Liver (tissue), 9 donors: ENCODE results near the gene BSN. TPM values are rescaled to one million over a fixed set of nuclear protein-coding genes. Genes with fewer than 3 reads are reported as not detected.

Source experiments
- DNase-seq: peaks from one replicate; pipeline ENCODE4 v3.0.0-alpha.2; 2017; ENCODE audit warnings: low spot score
- H3K27ac ChIP-seq, 2 donors: one replicate each; pipeline ENCODE4 v1.7.0; 2013; ENCODE audit warnings: inconsistent platforms in 2 of 2, low read length in 2 of 2, control low read depth in 1 of 2, low read depth in 1 of 2, mild to moderate bottlenecking in 1 of 2
- H3K27me3 ChIP-seq, 4 donors: one replicate each; pipeline versions ENCODE4 v1.6.1 to v1.7.0; 2013; ENCODE audit warnings: low read length in 3 of 4, inconsistent platforms in 1 of 4, mild to moderate bottlenecking in 1 of 4, moderate library complexity in 1 of 4; ENCODE audit not compliant: control insufficient read depth in 4 of 4, insufficient read depth in 4 of 4
- H3K36me3 ChIP-seq, 4 donors: one replicate each; pipeline versions ENCODE4 v1.6.1 to v1.7.0; 2013; ENCODE audit warnings: low read length in 3 of 4, mild to moderate bottlenecking in 3 of 4, low read depth in 1 of 4, moderate library complexity in 1 of 4; ENCODE audit not compliant: control insufficient read depth in 4 of 4, insufficient read depth in 3 of 4
- H3K4me1 ChIP-seq, 4 donors: one replicate each; pipeline versions ENCODE4 v1.6.1 to v1.7.0; 2013; ENCODE audit warnings: low read length in 3 of 4, mild to moderate bottlenecking in 3 of 4, moderate library complexity in 1 of 4; ENCODE audit not compliant: control insufficient read depth in 4 of 4, insufficient read depth in 4 of 4
- H3K4me3 ChIP-seq, 3 donors: one replicate each; pipeline versions ENCODE4 v1.6.1 to v1.7.0; 2013; ENCODE audit warnings: low read length in 3 of 3, control low read depth in 1 of 3, low read depth in 1 of 3, mild to moderate bottlenecking in 1 of 3
- H3K9ac ChIP-seq, 2 donors: one replicate each; pipeline ENCODE4 v1.7.0; 2013; ENCODE audit warnings: low read length in 2 of 2, mild to moderate bottlenecking in 2 of 2, moderate library complexity in 2 of 2, control low read depth in 1 of 2, low read depth in 1 of 2
- H3K9me3 ChIP-seq, 4 donors: one replicate each; pipeline versions ENCODE4 v1.6.1 to v1.7.0; 2013; ENCODE audit warnings: low read length in 3 of 4; ENCODE audit not compliant: control insufficient read depth in 4 of 4
- ATF3 ChIP-seq: IDR thresholded peaks from 2 replicates; pipeline ENCODE4 v1.6.1; 2016; ENCODE audit warnings: antibody characterized with exemption
- FOXA1 ChIP-seq: IDR thresholded peaks from 2 replicates; pipeline ENCODE4 v1.6.1; 2016; ENCODE audit warnings: antibody characterized with exemption
- FOXA2 ChIP-seq: IDR thresholded peaks from 2 replicates; pipeline ENCODE4 v1.6.1; 2016; ENCODE audit warnings: antibody characterized with exemption
- GABPA ChIP-seq, 2 donors: IDR thresholded peaks in 1 of 2; conservative IDR thresholded peaks in 1 of 2; 2 replicates each; pipeline ENCODE4 v1.6.1; 2016; ENCODE audit warnings: antibody characterized with exemption in 2 of 2, mild to moderate bottlenecking in 1 of 2, moderate library complexity in 1 of 2
- HNF4A ChIP-seq, 2 donors: conservative IDR thresholded peaks; 2 replicates each; pipeline ENCODE4 v1.6.1; 2016; ENCODE audit warnings: antibody characterized with exemption in 2 of 2, mild to moderate bottlenecking in 2 of 2
- NR2F2 ChIP-seq: IDR thresholded peaks from 2 replicates; pipeline ENCODE4 v1.6.1; 2016; ENCODE audit warnings: antibody characterized with exemption
- RAD21 ChIP-seq, 2 donors: IDR thresholded peaks; 2 replicates each; pipeline ENCODE4 v1.6.1; 2016; ENCODE audit warnings: antibody characterized with exemption in 2 of 2, mild to moderate bottlenecking in 2 of 2
- REST ChIP-seq: IDR thresholded peaks from 2 replicates; pipeline ENCODE4 v1.6.1; 2016; ENCODE audit warnings: antibody characterized with exemption, mild to moderate bottlenecking
- SP1 ChIP-seq: IDR thresholded peaks from 2 replicates; pipeline ENCODE4 v1.6.1; 2018; ENCODE audit warnings: antibody characterized with exemption, mild to moderate bottlenecking
- YY1 ChIP-seq: IDR thresholded peaks from 2 replicates; pipeline ENCODE4 v1.6.1; 2016; ENCODE audit warnings: antibody characterized with exemption, mild to moderate bottlenecking
- ZBTB33 ChIP-seq: IDR thresholded peaks from 2 replicates; pipeline ENCODE4 v1.6.1; 2016; ENCODE audit warnings: antibody characterized with exemption
- WGBS: extraction: QIAGEN DNeasy Blood & Tissue Kit; methylation state at CpG from one replicate; pipeline ENCODE4 v1.1.7; 2013; 5-methylcytosine and 5-hydroxymethylcytosine counted together
- polyA plus RNA-seq, 2 donors: library from polyadenylated mRNA; stranded (reverse) in 1 of 2; unstranded in 1 of 2; fragments of 200-250 nt in 1 of 2; fragments of >200 nt in 1 of 2; fragmentation: Nextera tagmentation in 1 of 2; extraction: Ambion mirVana in 1 of 2; gene quantifications; one replicate each; pipeline versions ENCODE4 v1.2.1 to v1.2.3, GENCODE V29; 2013 to 2015
- total RNA-seq, 2 donors: library from RNA; depleted of rRNA; stranded (reverse); fragments of >200 nt; gene quantifications; one replicate each; pipeline ENCODE4 v1.2.3, GENCODE V29; 2014
- donor health status: healthy.
- donor health status: healthy.
- donor health status: healthy.
- donor health status: healthy.
- donor health status: healthy.

The BSN gene
- total and polyA plus RNA-seq, 4 donors, result 0.32 to 0.67 (median 0.40) TPM

- H3K4me3 ChIP-seq, result no peak overlapping the region
- WGBS, result 82% methylated on average over 7 of the region's 7 CpGs
- no peaks in the 10 kb centered on the region for H3K9me3 ChIP-seq
- H3K4me1 ChIP-seq, result peaks cover 2 to 14% (median 8%) of the 10 kb centered on the region in 4 donors
- H3K36me3 ChIP-seq, result no peaks in the 10 kb centered on the region
- DNase-seq, result no peak
- H3K27me3 ChIP-seq, result no peaks in the 10 kb centered on the region
- H3K9ac ChIP-seq, result no peak overlapping the region
- no peak overlapping the region for H3K27ac ChIP-seq
- TF ChIP-seq ATF3, result no peak
- no peak for TF ChIP-seq YY1
- no peak for TF ChIP-seq REST
- no peak for TF ChIP-seq ZBTB33
- no peak for TF ChIP-seq FOXA1
- no peak for TF ChIP-seq NR2F2
- no peak for TF ChIP-seq GABPA (IDR thresholded peaks at IDR 0.05 in 1 of 2, conservative IDR thresholded peaks at IDR 0.05 in 1 of 2)
- TF ChIP-seq SP1, result no peak
Measured at GRCh38 chr3:49641292-49641691, 87.0 kb downstream of the BSN start.

DNA sequence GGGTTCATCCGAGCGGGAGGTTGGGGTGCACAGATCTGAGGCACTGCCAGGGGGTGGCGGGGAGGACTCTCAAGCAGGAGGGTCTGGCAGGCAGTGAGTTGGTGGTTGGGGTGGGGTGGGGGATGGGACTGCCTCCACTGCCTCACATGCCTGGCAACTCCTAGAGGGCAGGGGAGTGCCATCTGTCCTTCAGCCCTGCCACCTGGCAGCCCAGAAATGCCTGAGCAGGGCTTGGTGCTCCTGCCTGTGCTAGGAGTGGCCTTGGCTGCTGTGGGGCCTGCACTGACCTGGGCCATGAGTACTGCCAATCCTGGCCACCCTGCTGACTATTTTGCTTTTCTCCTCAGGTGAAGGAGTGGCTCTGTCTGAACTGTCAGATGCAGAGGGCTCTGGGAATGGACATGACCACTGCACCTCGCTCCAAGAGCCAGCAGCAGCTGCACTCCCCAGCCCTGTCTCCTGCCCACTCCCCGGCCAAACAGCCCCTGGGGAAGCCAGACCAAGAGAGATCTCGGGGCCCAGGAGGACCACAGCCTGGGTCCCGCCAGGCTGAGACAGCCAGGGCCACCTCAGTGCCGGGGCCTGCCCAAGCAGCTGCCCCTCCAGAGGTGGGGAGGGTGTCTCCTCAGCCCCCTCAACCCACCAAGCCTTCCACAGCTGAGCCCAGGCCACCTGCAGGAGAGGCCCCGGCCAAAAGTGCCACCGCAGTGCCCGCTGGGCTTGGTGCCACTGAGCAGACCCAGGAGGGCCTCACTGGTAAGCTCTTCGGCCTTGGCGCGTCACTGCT, 87.8 kb downstream of the BSN start:
- 93% methylated on average over 14 of the region's 14 CpGs for WGBS
- no peak for TF ChIP-seq SP1
- no peak for TF ChIP-seq RAD21 (IDR thresholded peaks at IDR 0.05)
- TF ChIP-seq GABPA (IDR thresholded peaks at IDR 0.05 in 1 of 2, conservative IDR thresholded peaks at IDR 0.05 in 1 of 2), result no peak
- Histone ChIP-seq H3K36me3 (no peaks in the 10 kb centered on the region), H3K4me3 (no peak overlapping the region), H3K9ac (no peak overlapping the region), H3K27me3 (no peaks in the 10 kb centered on the region), H3K9me3 (no peaks in the 10 kb centered on the region), H3K4me1 (peaks cover 3 to 16% (median 10%) of the 10 kb centered on the region in 4 donors), H3K27ac (no peak overlapping the region)
- no peak for DNase-seq

GRCh38 chr3:49642708-49643145, 88.5 kb downstream of the BSN start:
- H3K27me3 ChIP-seq, result no peaks in the 10 kb centered on the region
- no peak for DNase-seq
- no peak overlapping the region for H3K4me3 ChIP-seq
- H3K36me3 ChIP-seq, result no peaks in the 10 kb centered on the region
- H3K27ac ChIP-seq, result no peak overlapping the region
- H3K9me3 ChIP-seq, result no peaks in the 10 kb centered on the region
- H3K4me1 ChIP-seq, result peaks cover 3 to 21% (median 11%) of the 10 kb centered on the region in 4 donors
- no peak overlapping the region for H3K9ac ChIP-seq
- 92% methylated on average over 9 of the region's 9 CpGs for WGBS
- no peak for TF ChIP-seq ZBTB33
- no peak for TF ChIP-seq HNF4A (conservative IDR thresholded peaks at IDR 0.05)
- no peak for TF ChIP-seq FOXA2
